Endothelial cell of umbilical vein (primary cell): ENCODE results near the gene ZDHHC7. TPM values are rescaled to one million over a fixed set of nuclear protein-coding genes. Genes with fewer than 3 reads are reported as not detected.

ENCODE experiments used
- BruUV-seq: library from RNA; stranded (reverse); fragments of 400-500 nt; replicated peaks from 2 replicates; lab custom pipeline; 2021; lab: Mats Ljungman, UMichigan
- CTCF ChIA-PET: fragments of 300-600, 350-600 bp; sonication (Branson Sonifier 250); formaldehyde crosslinking; loops from one replicate; lab custom pipeline; 2021; ENCODE audit warnings: antibody characterized with exemption, inconsistent platforms; lab: Charles Lee
- POLR2A ChIA-PET: fragments of 300-600, 350-600 bp; sonication (Branson Sonifier 250); formaldehyde crosslinking; loops from one replicate; lab custom pipeline; 2021; ENCODE audit warnings: antibody characterized with exemption, inconsistent platforms; lab: Charles Lee
- DNase-seq: peaks from one replicate; pipeline ENCODE4 v3.0.0-alpha.2; 2011; ENCODE audit warnings: low read depth, low spot score
- FAIRE-seq: peaks from 2 replicates; lab custom pipeline; 2011; peaks lifted over from hg19 to GRCh38; lab: Jason Lieb, UNC
- H2AFZ ChIP-seq: 2 replicates; pipeline ENCODE4 v1.6.0; 2012; ENCODE audit warnings: low read depth, low read length, control low read depth, inconsistent platforms
- H3K27ac ChIP-seq: 2 replicates; pipeline ENCODE4 v1.5.1; 2011; ENCODE audit warnings: low read depth, mild to moderate bottlenecking, control low read depth, low read length, moderate library complexity; ENCODE audit not compliant: insufficient read depth
- H3K27me3 ChIP-seq, 2 experiments: 2 replicates each; pipeline versions ENCODE4 v1.6.0 to v1.6.1; 2011; ENCODE audit warnings: low read length in 2 of 2, mixed read lengths in 1 of 2; ENCODE audit not compliant: control insufficient read depth in 2 of 2, insufficient read depth in 2 of 2
- H3K36me3 ChIP-seq, 2 experiments: 2 replicates in 1 of 2; 3 replicates in 1 of 2; pipeline ENCODE4 v1.5.1; 2011; ENCODE audit warnings: low read length in 2 of 2, mild to moderate bottlenecking in 1 of 2, moderate library complexity in 1 of 2; ENCODE audit not compliant: control insufficient read depth in 2 of 2, insufficient read depth in 2 of 2; ENCODE audit errors: extremely low read depth in 1 of 2
- H3K4me1 ChIP-seq: 3 replicates; pipeline ENCODE4 v1.5.1; 2011; ENCODE audit warnings: mild to moderate bottlenecking, low read length; ENCODE audit not compliant: control insufficient read depth, insufficient read depth; ENCODE audit errors: extremely low read depth
- H3K4me2 ChIP-seq: 2 replicates; pipeline ENCODE4 v1.6.1; 2011; ENCODE audit warnings: low read length, control low read depth, mixed read lengths; ENCODE audit not compliant: insufficient read depth
- H3K4me3 ChIP-seq, 3 experiments: fragments of 200-600 bp in 1 of 3; sonication (generic), shearing (Covaris generic) in 1 of 3; replicated peaks in 1 of 3; 2 replicates each; pipeline ENCODE4 v1.5.1; 2011 to 2016; ENCODE audit warnings: control low read depth in 3 of 3, low read length in 3 of 3, mild to moderate bottlenecking in 2 of 3, inconsistent platforms in 1 of 3, low read depth in 1 of 3, moderate library complexity in 1 of 3; ENCODE audit not compliant: insufficient read depth in 1 of 3
- H3K79me2 ChIP-seq: 2 replicates; pipeline ENCODE4 v1.6.0; 2012; ENCODE audit warnings: low read length, inconsistent platforms; ENCODE audit not compliant: control insufficient read depth, insufficient read depth
- H3K9ac ChIP-seq: replicated peaks from 2 replicates; pipeline ENCODE3; 2011; ENCODE audit warnings: low read length, control low read depth; ENCODE audit not compliant: insufficient read depth; ENCODE audit errors: extremely low read depth
- H3K9me1 ChIP-seq: replicated peaks from 3 replicates; pipeline ENCODE4 v1.6.0; 2011; ENCODE audit warnings: mild to moderate bottlenecking, low read length; ENCODE audit not compliant: control insufficient read depth, insufficient read depth; ENCODE audit errors: extremely low read depth
- H3K9me3 ChIP-seq: replicated peaks from 2 replicates; pipeline ENCODE4 v1.5.1; 2012; ENCODE audit warnings: low read length, inconsistent platforms; ENCODE audit not compliant: control insufficient read depth, insufficient read depth
- H4K20me1 ChIP-seq: replicated peaks from 2 replicates; pipeline ENCODE3; 2011; ENCODE audit warnings: mild to moderate bottlenecking, low read length; ENCODE audit not compliant: control insufficient read depth, insufficient read depth; ENCODE audit errors: extremely low read depth
- EZH2 ChIP-seq: IDR thresholded peaks from 2 replicates; pipeline ENCODE4 v1.6.1; 2012; ENCODE audit warnings: borderline replicate concordance, low read depth, mild to moderate bottlenecking, moderate library complexity, low read length, inconsistent platforms; ENCODE audit not compliant: severe bottlenecking
- FOS ChIP-seq: IDR thresholded peaks from 2 replicates; pipeline ENCODE4 v1.6.1; 2011; ENCODE audit warnings: mild to moderate bottlenecking, low read length, moderate library complexity, borderline replicate concordance; ENCODE audit not compliant: insufficient read depth
- GATA2 ChIP-seq: IDR thresholded peaks from 2 replicates; pipeline ENCODE4 v1.7.0; 2011; ENCODE audit warnings: low read depth, mild to moderate bottlenecking, moderate library complexity, mixed read lengths, low read length; ENCODE audit not compliant: insufficient read length, insufficient read depth
- JUN ChIP-seq: IDR thresholded peaks from 2 replicates; pipeline ENCODE4 v1.6.1; 2011; ENCODE audit warnings: borderline replicate concordance, low read depth; ENCODE audit not compliant: insufficient read length, insufficient read depth
- MYC ChIP-seq: IDR thresholded peaks from one replicate; pipeline ENCODE4 v1.6.1; 2011; ENCODE audit warnings: mild to moderate bottlenecking, low read depth, low read length
- POLR2A ChIP-seq: IDR thresholded peaks from 2 replicates; pipeline ENCODE4 v1.6.1; 2012; ENCODE audit warnings: low read depth, mild to moderate bottlenecking, control low read depth, low read length
- POLR2AphosphoS5 ChIP-seq: IDR thresholded peaks from 2 replicates; pipeline ENCODE4 v1.6.1; 2012; ENCODE audit warnings: low read depth, mild to moderate bottlenecking, control low read depth, low read length, moderate library complexity; ENCODE audit not compliant: insufficient read depth
- dilution Hi-C: fragments of 300-500 bp; cut with MboI; formaldehyde crosslinking; loops from one replicate; pipeline ENCODE4 v1.15.0; 2019; ENCODE audit warnings: low sequenced_read_pairs; ENCODE audit not compliant: extremely low pct_ligation_motif_present
- intact Hi-C: fragments of 100-400 bp; cut with micrococcal nuclease; formaldehyde crosslinking; loops from one replicate; pipeline ENCODE4 v1.10.0; 2022
- polyA plus RNA-seq, 4 experiments: library from polyadenylated mRNA; depleted of rRNA in 3 of 4; stranded (reverse) in 3 of 4; unstranded in 1 of 4; fragments of >200 nt; gene quantifications; 2 replicates each; pipeline versions ENCODE4 v1.2.1 to v1.2.3, GENCODE V29; 2011 to 2012; ENCODE audit warnings: missing spikeins in 1 of 4
- total RNA-seq: library from RNA; stranded (reverse); gene quantifications from 2 replicates; pipeline ENCODE4 v1.2.3, GENCODE V29; 2021
- TF ChIP-seq, protein P1 (sequence below), 2 donors: IDR thresholded peaks; 1 replicate in 1 of 2; 2 replicates in 1 of 2; pipeline ENCODE4 v1.5.1; 2011; ENCODE audit warnings: low read length in 2 of 2, mild to moderate bottlenecking in 2 of 2, moderate library complexity in 2 of 2, control low read depth in 1 of 2, inconsistent platforms in 1 of 2, low read depth in 1 of 2; ENCODE audit not compliant: insufficient read depth in 1 of 2; ENCODE audit errors: extremely low read depth in 1 of 2
- TF ChIP-seq, protein P2 (sequence below): IDR thresholded peaks from 2 replicates; pipeline ENCODE4 v1.6.1; 2011; ENCODE audit not compliant: insufficient read depth, insufficient read length

Gene ZDHHC7
- total and polyA plus RNA-seq, 2 donors (not counting 3 experiments of a cell fraction or from before 2014, with no cell fraction given): 44.1 to 46.2 TPM

- peak overlapping the region in 1 of 3 experiments; percentile 47 for H3K4me3 ChIP-seq
- TF ChIP-seq FOS (no peak), EZH2 (no peak), GATA2 (peak; percentile 76)
- ChIA-PET POLR2A (no interaction called here), CTCF (interaction anchor here (0.6 to 5.9 kb wide), 18 partner anchors 9 to 79 kb away, joined by 3 to 123 read pairs (median 4); partner anchors contain the start of gene ZDHHC7)
- FAIRE-seq (peak; percentile 94), DNase-seq (peak; percentile 72)
- H3K4me2 ChIP-seq: peak overlapping the region; percentile 90
- H3K79me2 ChIP-seq: no peaks in the 10 kb centered on the region
- H3K4me1 ChIP-seq: peaks cover 9% of the 10 kb centered on the region
- H4K20me1 ChIP-seq: no peaks in the 10 kb centered on the region
- peak overlapping the region; percentile 93 for H2AFZ ChIP-seq
- intact Hi-C loops (loop anchor here (1.0 kb wide), 1 partner anchor 31 kb away; no protein-coding TSS in a partner anchor), dilution Hi-C loops (no loop called here)
- H3K27me3 ChIP-seq: no peaks in the 10 kb centered on the region
- no peaks in the 10 kb centered on the region for H3K36me3 ChIP-seq
- no peak overlapping the region for H3K9ac ChIP-seq
- H3K9me1 ChIP-seq: no peaks in the 10 kb centered on the region
- H3K9me3 ChIP-seq: no peaks in the 10 kb centered on the region
- peak overlapping the region; percentile 5 for H3K27ac ChIP-seq
- BruUV-seq: no TSS peak
Observed at GRCh38 chr16:85055493-85056210, 44.3 kb upstream of the ZDHHC7 start.

- Histone ChIP-seq H3K27ac (no peak overlapping the region), H3K4me1 (peaks cover 9% of the 10 kb centered on the region), H3K9me3 (no peaks in the 10 kb centered on the region), H3K4me2 (peak overlapping the region; percentile 90), H3K36me3 (no peaks in the 10 kb centered on the region), H3K4me3 (peak overlapping the region in 1 of 3 experiments; percentile 47), H3K79me2 (no peaks in the 10 kb centered on the region), H3K9me1 (no peaks in the 10 kb centered on the region), H4K20me1 (no peaks in the 10 kb centered on the region), H3K9ac (no peak overlapping the region), H2AFZ (peak overlapping the region; percentile 93), H3K27me3 (no peaks in the 10 kb centered on the region)
- intact Hi-C loops: no loop called here
- TF ChIP-seq GATA2: no peak
- no peak for TF ChIP-seq POLR2A
- no peak for TF ChIP-seq EZH2
- TF ChIP-seq POLR2AphosphoS5: no peak
- TF ChIP-seq, protein P1, sequence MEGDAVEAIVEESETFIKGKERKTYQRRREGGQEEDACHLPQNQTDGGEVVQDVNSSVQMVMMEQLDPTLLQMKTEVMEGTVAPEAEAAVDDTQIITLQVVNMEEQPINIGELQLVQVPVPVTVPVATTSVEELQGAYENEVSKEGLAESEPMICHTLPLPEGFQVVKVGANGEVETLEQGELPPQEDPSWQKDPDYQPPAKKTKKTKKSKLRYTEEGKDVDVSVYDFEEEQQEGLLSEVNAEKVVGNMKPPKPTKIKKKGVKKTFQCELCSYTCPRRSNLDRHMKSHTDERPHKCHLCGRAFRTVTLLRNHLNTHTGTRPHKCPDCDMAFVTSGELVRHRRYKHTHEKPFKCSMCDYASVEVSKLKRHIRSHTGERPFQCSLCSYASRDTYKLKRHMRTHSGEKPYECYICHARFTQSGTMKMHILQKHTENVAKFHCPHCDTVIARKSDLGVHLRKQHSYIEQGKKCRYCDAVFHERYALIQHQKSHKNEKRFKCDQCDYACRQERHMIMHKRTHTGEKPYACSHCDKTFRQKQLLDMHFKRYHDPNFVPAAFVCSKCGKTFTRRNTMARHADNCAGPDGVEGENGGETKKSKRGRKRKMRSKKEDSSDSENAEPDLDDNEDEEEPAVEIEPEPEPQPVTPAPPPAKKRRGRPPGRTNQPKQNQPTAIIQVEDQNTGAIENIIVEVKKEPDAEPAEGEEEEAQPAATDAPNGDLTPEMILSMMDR (IDR thresholded peaks at IDR 0.05; ENCODE audit: extremely low read depth in 1 of 2, insufficient read depth in 1 of 2, low read depth in 1 of 2, low read length in 2 of 2): no peak
- TF ChIP-seq JUN: no peak
- TF ChIP-seq, protein P2, sequence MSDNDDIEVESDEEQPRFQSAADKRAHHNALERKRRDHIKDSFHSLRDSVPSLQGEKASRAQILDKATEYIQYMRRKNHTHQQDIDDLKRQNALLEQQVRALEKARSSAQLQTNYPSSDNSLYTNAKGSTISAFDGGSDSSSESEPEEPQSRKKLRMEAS: no peak
- TF ChIP-seq FOS: no peak
- no peak for TF ChIP-seq MYC
- DNase-seq: no peak
- FAIRE-seq: no peak
- dilution Hi-C loops: no loop called here
- CTCF ChIA-PET: interaction anchor here (1.1 to 5.9 kb wide), 7 partner anchors 8 to 43 kb away, joined by 3 to 123 read pairs (median 7); partner anchors contain the start of gene ZDHHC7
- BruUV-seq: no TSS peak
- POLR2A ChIA-PET: no interaction called here
Observed at GRCh38 chr16:85054948-85055492, 43.7 kb upstream of the ZDHHC7 start.
